ENCODE data around the gene PTGES. TPM values are rescaled to one million over a fixed set of nuclear protein-coding genes. Genes with fewer than 3 reads are reported as not detected.
A peak's percentile ranks its signal among the peaks of the same experiment; 100 is the strongest.

PTGES gene
- total RNA-seq, 2 experiments from 2014 or later = not detected

DNA sequence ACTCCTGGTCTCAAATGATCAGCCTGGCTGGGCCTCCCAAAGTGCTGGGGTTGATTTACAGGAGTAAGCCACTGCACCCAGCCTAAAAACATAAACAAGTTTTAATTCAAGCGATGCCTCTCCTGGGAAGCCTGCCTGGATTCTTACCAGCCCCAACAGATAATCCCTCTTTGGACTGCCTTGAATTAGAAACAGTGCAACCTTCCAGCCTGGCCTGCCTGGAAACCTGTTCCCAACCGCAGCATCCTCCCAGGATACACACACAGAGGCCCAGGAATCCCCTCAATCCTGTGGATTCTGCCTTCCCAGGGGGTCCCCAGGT is 19.2 kb downstream of the PTGES start:
- H3K27me3 Mint-ChIP-seq = peaks cover 8% of the 10 kb centered on the region
- CTCF ChIA-PET = no interaction called here
- no peaks in the 10 kb centered on the region for H3K36me3 Mint-ChIP-seq (ENCODE audit: low read depth)
- H3K27ac Mint-ChIP-seq = no peak overlapping the region
- H3K4me3 Mint-ChIP-seq = no peak overlapping the region
- peaks cover 12% of the 10 kb centered on the region for H3K4me1 Mint-ChIP-seq
- no peak for DNase-seq
- H3K9me3 Mint-ChIP-seq = no peaks in the 10 kb centered on the region
- POLR2A ChIA-PET = no interaction called here

DNA sequence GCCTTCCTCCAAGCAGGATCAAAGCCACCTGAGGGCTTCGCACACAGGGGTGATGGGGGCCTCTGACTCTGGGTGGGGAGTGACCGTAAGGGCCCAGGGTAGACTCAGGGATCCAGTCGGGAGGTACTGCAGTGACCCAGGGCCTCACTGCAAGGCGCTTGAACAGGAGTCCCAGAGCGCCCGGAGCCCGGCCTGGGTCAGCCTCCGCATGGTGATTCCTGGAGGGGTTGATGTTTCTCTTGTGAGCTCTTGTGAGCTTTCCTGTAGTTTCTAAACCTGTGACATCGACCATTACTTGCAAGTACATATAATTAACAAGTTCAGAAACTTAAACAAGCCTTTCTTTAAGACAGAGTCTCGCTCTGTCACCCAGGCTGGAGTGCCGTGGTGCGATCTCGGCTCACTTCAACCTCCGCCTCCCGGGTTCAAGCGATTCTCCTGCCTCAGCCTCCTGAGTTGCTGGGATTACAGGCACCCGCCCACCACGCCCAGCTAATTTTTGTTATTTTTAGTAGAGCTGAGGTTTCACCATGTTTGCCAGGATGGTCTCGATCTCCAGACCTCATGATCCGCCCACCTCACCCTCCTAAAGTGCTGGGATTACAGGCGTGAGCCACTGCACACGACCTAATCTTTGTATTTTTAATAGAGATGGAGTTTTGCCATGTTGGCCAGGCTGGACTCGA is 19.8 kb downstream of the PTGES start:
- no peaks in the 10 kb centered on the region for H3K9me3 Mint-ChIP-seq
- ChIA-PET POLR2A (no interaction called here), CTCF (no interaction called here)
- H3K36me3 Mint-ChIP-seq (ENCODE audit: low read depth) = no peaks in the 10 kb centered on the region
- no peak overlapping the region for H3K4me3 Mint-ChIP-seq
- peaks cover 8% of the 10 kb centered on the region for H3K4me1 Mint-ChIP-seq
- H3K27ac Mint-ChIP-seq = no peak overlapping the region
- H3K27me3 Mint-ChIP-seq = peaks cover 8% of the 10 kb centered on the region
- no peak for DNase-seq

DNA sequence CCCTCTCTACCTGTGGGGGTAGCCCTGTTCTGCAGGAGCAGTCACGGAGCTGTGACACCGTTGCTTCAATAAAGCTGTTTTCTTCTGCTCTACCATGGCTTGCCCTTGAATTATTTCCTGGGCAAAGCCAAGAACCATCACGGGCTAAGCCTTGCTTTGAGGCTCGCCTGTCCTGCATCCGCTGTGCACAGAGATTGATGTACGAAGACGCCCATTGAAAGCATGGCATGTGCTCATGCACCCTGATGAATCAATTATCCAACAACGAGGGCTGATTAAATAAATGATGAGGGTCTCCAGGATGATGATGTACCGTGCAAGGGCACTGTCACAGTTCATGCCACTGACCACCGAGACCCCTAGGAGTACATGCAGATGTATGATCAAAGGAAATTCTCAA is 20.7 kb downstream of the PTGES start:
- Mint-ChIP-seq H3K9me3 (no peaks in the 10 kb centered on the region), H3K36me3 (ENCODE audit: low read depth) (no peaks in the 10 kb centered on the region), H3K27ac (no peak overlapping the region), H3K4me3 (no peak overlapping the region), H3K4me1 (peaks cover 1% of the 10 kb centered on the region), H3K27me3 (peaks cover 10% of the 10 kb centered on the region)
- CTCF ChIA-PET = no interaction called here
- POLR2A ChIA-PET = no interaction called here
- no peak for DNase-seq

DNA sequence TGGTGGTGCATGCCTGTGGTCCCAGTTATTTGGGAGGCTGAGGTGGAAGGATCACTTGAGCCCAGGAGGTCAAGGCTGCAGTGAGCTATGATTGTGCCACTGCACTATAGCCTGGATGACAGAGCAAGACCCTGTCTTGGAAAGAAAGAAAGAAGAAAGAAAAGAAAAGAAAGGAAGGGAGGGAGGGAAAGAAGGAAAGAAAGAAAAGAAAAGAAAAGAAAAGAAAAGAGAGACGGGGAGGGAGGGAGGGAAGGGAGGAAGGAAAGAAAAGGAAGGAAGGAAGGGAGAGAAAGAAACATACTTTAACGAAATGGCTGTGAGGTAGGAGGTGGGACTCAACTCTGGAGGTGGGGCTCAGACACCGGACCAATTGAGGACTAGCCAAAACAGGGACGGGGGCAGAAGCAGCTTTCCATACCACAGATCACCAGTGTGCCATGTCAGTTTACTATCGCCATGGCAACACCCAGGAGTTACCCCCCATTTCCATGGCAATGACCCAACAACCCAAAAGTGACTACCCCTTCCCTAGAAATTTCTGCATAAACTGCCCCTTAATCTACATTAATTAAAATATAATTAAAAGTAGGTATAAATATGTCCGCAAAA is 21.3 kb downstream of the PTGES start:
- DNase-seq = no peak
- Mint-ChIP-seq H3K4me3 (no peak overlapping the region), H3K27me3 (peaks cover 10% of the 10 kb centered on the region), H3K27ac (no peak overlapping the region), H3K9me3 (no peaks in the 10 kb centered on the region), H3K4me1 (peaks cover 3% of the 10 kb centered on the region), H3K36me3 (ENCODE audit: low read depth) (no peaks in the 10 kb centered on the region)
- ChIA-PET POLR2A (no interaction called here), CTCF (no interaction called here)

DNA sequence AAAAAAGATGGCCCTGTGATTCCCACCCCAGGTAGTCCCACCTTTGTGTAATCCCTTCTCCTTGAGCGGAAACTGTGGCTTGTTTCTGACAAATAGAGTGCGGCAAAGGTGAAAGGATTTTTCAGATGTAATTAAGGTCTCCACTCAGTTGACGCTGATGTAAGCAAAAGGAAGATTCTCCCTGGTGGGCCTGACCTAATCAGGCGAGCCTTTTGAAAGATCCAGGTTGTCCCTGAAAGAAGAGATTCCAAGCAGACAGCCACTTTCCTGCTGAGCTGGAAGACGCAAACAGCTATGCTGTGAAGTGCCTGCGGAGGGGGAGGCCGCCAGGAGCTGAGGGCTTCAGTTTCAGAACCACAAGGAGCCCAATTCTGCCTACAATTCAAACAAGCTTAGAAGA is 24.1 kb downstream of the PTGES start:
- Mint-ChIP-seq H3K9me3 (no peaks in the 10 kb centered on the region), H3K36me3 (ENCODE audit: low read depth) (no peaks in the 10 kb centered on the region), H3K4me3 (no peak overlapping the region), H3K27me3 (peaks cover 12% of the 10 kb centered on the region), H3K27ac (no peak overlapping the region), H3K4me1 (peaks cover 4% of the 10 kb centered on the region)
- no peak for DNase-seq
- ChIA-PET POLR2A (interaction anchor here (0.7 kb wide), 1 partner anchor 183 kb away, joined by 7 read pairs; no protein-coding TSS in a partner anchor), CTCF (interaction anchor here (0.6 to 1.8 kb wide), 6 partner anchors 9 to 973 kb away, joined by 3 to 8 read pairs (median 4); no protein-coding TSS in a partner anchor)

DNA sequence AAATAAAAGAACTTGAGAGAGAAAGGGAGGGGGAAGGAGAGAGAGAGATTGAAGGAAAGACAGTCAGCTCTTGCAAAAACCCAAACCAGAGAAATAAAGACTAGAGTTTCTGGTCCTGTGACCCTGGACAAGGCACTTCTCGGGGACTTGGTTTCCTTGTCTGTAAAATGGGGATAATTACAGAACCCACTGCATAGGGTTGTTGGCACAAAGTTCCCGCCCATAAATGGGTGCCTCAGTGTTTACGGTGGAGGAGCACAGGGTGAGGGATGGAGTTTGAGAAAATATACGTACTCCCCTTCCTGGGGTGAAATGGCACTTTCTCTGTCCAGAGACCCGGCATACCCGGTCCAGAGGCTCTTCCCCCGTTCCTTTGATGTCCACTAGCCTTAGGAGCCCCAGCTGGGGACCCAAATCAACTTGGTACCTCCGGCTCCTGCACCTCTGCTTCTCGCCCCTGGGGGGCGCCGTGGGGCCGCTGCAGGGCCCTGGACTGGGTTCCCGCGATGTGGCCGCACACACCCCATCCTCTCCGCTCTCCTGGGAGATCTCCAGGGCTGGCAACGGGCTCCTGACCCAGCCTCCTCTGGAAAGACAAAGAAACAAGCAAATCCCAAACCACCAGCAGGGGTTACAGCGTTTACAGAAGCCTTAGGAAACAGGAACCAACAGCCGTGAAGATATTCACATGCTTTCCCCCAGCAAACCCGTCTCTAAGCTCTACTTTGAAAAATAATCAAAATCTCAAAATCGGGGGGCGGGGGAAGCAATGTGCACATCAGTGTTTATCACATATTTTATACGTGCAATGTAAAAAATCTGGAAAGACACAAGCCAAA is 26.3 kb downstream of the PTGES start:
- H3K4me1 Mint-ChIP-seq = peaks cover 4% of the 10 kb centered on the region

DNA sequence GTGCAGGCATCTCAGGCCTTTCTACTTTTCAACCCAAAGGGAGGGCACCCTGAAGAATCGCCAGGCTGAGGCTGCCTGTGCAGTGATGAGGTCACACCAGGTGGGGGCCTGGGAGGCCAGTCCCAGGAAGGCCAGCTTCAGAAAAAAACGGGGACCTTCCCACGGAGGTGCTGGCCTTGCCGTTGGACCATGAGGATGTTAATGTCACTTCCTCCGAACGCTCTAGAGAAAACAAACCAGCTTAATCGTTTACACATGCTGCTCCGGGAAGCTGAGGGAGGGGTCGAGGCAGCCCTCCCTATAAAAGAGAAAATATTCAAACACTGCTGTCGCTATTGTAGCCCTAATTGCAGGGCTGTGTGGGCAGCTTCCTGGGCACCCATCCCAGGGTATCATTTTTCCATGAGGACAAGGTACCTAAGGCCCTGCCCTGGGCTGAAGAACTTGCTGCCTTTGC is 27.0 kb downstream of the PTGES start:
- no peaks in the 10 kb centered on the region for H3K36me3 Mint-ChIP-seq (ENCODE audit: low read depth)
- H3K27ac Mint-ChIP-seq = peak overlapping the region; percentile 36
- DNase-seq = no peak
- peaks cover 4% of the 10 kb centered on the region for H3K4me1 Mint-ChIP-seq
- ChIA-PET POLR2A (no interaction called here), CTCF (interaction anchor here (0.6 to 2.6 kb wide), 21 partner anchors 8 to 879 kb away, joined by 3 to 28 read pairs (median 4); partner anchors contain the start of gene GPR107)
- no peak overlapping the region for H3K4me3 Mint-ChIP-seq
- no peaks in the 10 kb centered on the region for H3K9me3 Mint-ChIP-seq
- peaks cover 6% of the 10 kb centered on the region for H3K27me3 Mint-ChIP-seq

More for the DNA sequence above, 26.3 kb downstream of the PTGES start:
- CTCF ChIA-PET = interaction anchor here (0.6 to 2.6 kb wide), 23 partner anchors 8 to 1276 kb away, joined by 3 to 28 read pairs (median 4); partner anchors contain the start of gene GPR107
- Mint-ChIP-seq H3K4me3 (peak overlapping the region; percentile 27), H3K9me3 (no peaks in the 10 kb centered on the region), H3K36me3 (ENCODE audit: low read depth) (no peaks in the 10 kb centered on the region), H3K27ac (peak overlapping the region; percentile 36), H3K27me3 (peaks cover 11% of the 10 kb centered on the region)
- peak; percentile 60 for DNase-seq
- POLR2A ChIA-PET = no interaction called here

DNA sequence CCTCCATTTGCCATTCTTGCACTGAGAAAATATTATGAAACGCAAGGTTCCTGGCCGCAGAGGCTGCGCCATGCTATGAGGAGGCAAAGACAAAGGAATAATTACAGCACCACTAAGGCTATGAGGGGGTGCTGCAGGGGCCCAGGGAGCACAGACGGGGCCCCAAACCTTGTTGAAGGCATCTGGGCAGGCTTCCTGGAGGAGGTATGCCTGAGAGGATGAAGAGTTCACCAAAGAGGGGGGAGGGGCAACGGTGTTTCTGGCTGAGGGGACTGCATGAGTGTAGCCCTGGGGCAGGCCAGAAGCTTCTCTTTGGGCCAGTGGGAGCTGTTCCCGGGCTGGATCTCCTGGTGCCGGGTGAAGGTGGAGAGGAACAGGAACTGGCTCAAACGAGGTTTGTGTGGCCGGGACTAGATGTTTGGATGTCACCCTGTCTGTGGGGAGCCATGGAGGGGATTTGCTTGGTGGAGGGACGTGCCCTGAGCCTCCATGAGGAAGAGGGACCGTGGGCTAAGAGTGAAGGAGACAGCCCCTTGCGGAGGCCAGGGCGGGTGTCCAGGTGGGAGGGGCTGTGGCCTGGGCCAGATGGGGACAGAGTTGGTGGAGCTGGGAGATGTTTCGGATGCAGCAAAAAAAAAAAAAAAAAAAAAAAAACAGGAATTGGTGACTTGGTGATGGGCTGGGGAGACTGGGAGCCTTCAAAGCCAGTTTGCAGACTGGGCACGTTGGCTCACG is 28.2 kb downstream of the PTGES start:
- no peak overlapping the region for H3K27ac Mint-ChIP-seq
- peaks cover 6% of the 10 kb centered on the region for H3K27me3 Mint-ChIP-seq
- H3K4me3 Mint-ChIP-seq = no peak overlapping the region
- no peak for DNase-seq
- H3K36me3 Mint-ChIP-seq (ENCODE audit: low read depth) = no peaks in the 10 kb centered on the region
- CTCF ChIA-PET = interaction anchor here (0.9 kb wide), 1 partner anchor 114 kb away, joined by 3 read pairs; no protein-coding TSS in a partner anchor
- no peaks in the 10 kb centered on the region for H3K9me3 Mint-ChIP-seq
- POLR2A ChIA-PET = no interaction called here
- H3K4me1 Mint-ChIP-seq = peaks cover 4% of the 10 kb centered on the region

DNA sequence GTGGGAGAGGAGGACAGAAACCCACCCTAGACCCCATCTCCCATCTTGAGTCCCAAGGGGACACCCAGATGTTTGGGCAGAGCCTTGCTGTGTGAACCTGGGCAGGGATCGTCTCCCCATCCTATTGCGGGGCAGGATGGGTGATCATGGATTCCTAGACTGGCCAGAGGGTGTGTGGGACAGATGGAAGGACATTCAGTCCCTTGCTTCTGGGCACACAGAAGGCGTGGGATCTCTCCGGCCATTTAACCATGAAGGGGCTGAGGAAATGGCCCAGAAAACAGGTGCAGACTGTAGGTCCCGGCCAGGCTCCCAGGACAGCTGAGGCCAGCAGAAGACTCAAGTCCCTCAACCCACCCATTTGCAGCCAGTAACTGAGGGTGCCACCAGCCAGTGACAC is 29.9 kb downstream of the PTGES start:
- no peak for DNase-seq
- no peaks in the 10 kb centered on the region for H3K36me3 Mint-ChIP-seq (ENCODE audit: low read depth)
- H3K9me3 Mint-ChIP-seq = no peaks in the 10 kb centered on the region
- H3K4me1 Mint-ChIP-seq = peaks cover 4% of the 10 kb centered on the region
- peaks cover 4% of the 10 kb centered on the region for H3K27me3 Mint-ChIP-seq
- H3K4me3 Mint-ChIP-seq = no peak overlapping the region
- CTCF ChIA-PET = no interaction called here
- POLR2A ChIA-PET = no interaction called here
- H3K27ac Mint-ChIP-seq = no peak overlapping the region

DNA sequence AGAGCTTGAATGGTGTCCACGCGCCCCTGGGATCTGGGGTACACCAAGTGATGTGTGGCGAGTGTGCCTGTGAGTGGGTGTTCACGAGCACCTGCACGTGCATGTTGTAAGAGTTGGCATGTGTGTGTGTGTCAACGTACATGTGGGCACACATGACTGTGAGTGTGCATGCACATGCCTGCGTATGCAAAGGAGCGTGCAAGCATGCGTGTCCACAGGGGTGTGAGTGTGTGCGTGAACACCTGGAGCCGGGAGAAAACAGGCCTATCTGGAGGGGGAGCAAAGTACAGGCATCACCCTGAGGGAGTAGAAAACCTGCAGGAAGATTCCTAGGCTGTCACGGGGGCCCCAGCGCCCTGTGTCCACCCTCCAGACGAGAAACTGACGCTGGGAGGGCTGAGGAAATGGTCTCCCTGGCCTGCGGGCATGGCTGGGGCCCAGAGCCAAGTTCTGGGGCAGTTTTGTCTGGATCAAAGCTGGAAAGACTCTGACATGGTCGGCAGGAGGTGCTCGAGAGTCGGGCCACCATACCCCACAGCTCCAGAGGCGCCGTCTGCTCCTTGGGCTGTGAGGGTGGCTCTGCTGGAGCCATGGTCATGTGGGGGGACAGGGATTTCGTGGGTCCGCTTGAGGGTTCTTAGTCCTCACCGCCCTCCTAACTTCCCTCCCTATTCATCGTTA is 31.8 kb downstream of the PTGES start:
- Mint-ChIP-seq H3K27ac (no peak overlapping the region), H3K27me3 (peaks cover 2% of the 10 kb centered on the region), H3K9me3 (no peaks in the 10 kb centered on the region), H3K4me1 (no peaks in the 10 kb centered on the region), H3K4me3 (no peak overlapping the region), H3K36me3 (ENCODE audit: low read depth) (no peaks in the 10 kb centered on the region)
- ChIA-PET POLR2A (no interaction called here), CTCF (interaction anchor here (1.0 to 1.9 kb wide), 3 partner anchors 17 to 69 kb away, joined by 4 to 8 read pairs (median 5); no protein-coding TSS in a partner anchor)
- DNase-seq = no peak

DNA sequence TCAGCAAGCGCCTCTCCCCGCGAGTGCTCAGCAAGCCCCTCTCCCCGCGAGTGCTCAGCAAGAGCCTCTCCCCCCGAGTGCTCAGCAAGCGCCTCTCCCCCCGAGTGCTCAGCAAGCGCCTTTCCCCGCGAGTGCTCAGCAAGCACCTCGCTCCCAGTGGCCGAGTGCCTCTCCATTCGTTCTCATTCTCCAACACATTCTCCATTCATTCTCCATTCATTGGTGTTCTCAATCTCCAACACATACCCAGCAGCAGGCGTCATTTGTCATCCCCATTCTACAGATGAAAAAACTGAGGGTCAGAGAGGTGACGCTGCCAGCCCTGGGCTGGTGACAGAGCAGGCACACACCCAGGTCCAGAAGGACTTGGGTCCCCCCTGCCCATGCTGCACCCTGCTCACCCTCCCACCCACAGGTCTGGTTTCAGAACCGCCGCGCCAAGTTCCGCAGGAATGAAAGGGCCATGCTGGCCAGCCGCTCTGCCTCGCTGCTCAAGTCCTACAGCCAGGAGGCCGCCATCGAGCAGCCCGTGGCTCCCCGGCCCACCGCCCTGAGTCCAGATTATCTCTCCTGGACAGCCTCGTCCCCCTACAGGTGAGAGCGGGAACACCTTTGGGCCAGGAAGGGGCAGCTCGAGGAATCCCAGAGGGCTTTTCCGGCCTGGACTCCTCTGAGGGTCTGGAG is 32.5 kb downstream of the PTGES start:
- Mint-ChIP-seq H3K4me3 (no peak overlapping the region), H3K36me3 (ENCODE audit: low read depth) (no peaks in the 10 kb centered on the region), H3K9me3 (no peaks in the 10 kb centered on the region), H3K27ac (no peak overlapping the region), H3K27me3 (peaks cover 5% of the 10 kb centered on the region), H3K4me1 (no peaks in the 10 kb centered on the region)
- DNase-seq = no peak
- ChIA-PET POLR2A (no interaction called here), CTCF (interaction anchor here (0.9 to 1.9 kb wide), 3 partner anchors 17 to 22 kb away, joined by 5 to 8 read pairs (median 5); no protein-coding TSS in a partner anchor)

DNA sequence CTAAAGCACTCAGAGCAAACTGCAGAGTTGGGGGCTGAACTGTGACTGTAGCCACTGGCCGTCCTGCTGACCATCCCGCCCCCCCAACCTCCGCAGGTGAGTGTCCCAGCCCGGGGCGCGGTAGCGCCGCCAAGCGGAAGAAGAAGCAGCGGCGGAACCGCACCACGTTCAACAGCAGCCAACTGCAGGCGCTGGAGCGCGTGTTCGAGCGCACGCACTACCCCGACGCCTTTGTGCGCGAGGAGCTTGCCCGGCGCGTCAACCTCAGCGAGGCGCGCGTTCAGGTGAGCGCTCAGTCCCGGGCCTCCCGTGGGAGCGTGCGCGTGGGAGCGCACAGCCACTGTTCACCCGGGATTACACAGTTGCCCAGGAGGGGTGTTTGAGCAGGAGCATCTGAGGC is 33.7 kb downstream of the PTGES start:
- Mint-ChIP-seq H3K9me3 (no peaks in the 10 kb centered on the region), H3K4me3 (no peak overlapping the region), H3K4me1 (no peaks in the 10 kb centered on the region), H3K36me3 (ENCODE audit: low read depth) (no peaks in the 10 kb centered on the region), H3K27ac (no peak overlapping the region), H3K27me3 (peaks cover 2% of the 10 kb centered on the region)
- ChIA-PET CTCF (interaction anchor here (0.9 kb wide), 1 partner anchor 19 kb away, joined by 5 read pairs; no protein-coding TSS in a partner anchor), POLR2A (no interaction called here)
- DNase-seq = no peak
